Dermis microvascular lymphatic vessel endothelial cell (primary cell): ENCODE data around the gene WFIKKN1. TPM values are rescaled to one million over a fixed set of nuclear protein-coding genes. Genes with fewer than 3 reads are reported as not detected.
A peak's percentile ranks its signal among the peaks of the same experiment; 100 is the strongest.

ENCODE experiments used
- DNase-seq, 2 donors: peaks; one replicate each; pipeline versions ENCODE4 v3.0.0 to v3.0.0-alpha.2; 2010; ENCODE audit warnings: low read depth in 2 of 2
- total RNA-seq: library from RNA; depleted of rRNA; stranded (reverse); fragments of >200 nt; gene quantifications from 2 replicates; pipeline ENCODE4 v1.2.1, GENCODE V29; 2014

Gene WFIKKN1
- total RNA-seq, 1 donor from 2014 or later, result under 0.01 TPM

- DNase-seq, result no peak
Observed at GRCh38 chr16:672851-673250, 42.1 kb downstream of the WFIKKN1 start.

- DNase-seq, result no peak
Observed at GRCh38 chr16:673399-673991, 42.7 kb downstream of the WFIKKN1 start.

GRCh38 chr16:674214-674881 is 43.6 kb downstream of the WFIKKN1 start:
- no peak for DNase-seq

GRCh38 chr16:674968-675883 is 44.4 kb downstream of the WFIKKN1 start, which contains the start of gene RHBDL1:
Gene RHBDL1 (plus strand): TSS chr16:675671. CDS start chr16:675791, 120 bp downstream.
- no peak for DNase-seq

GRCh38 chr16:675884-676564 is 45.2 kb downstream of the WFIKKN1 start:
- no peak for DNase-seq

- no peak for DNase-seq
Observed at GRCh38 chr16:676565-676902, 45.7 kb downstream of the WFIKKN1 start.

- no peak for DNase-seq
Observed at GRCh38 chr16:676913-677312, 46.1 kb downstream of the WFIKKN1 start.

- DNase-seq, result no peak
Observed at GRCh38 chr16:677316-678190, 46.8 kb downstream of the WFIKKN1 start.

- DNase-seq, result no peak
Observed at GRCh38 chr16:678209-678857, 47.5 kb downstream of the WFIKKN1 start.

GRCh38 chr16:678858-679813 is 48.4 kb downstream of the WFIKKN1 start:
- peak; percentile 30 to 62 for DNase-seq

- DNase-seq, result peak; percentile 60 to 91
Observed at GRCh38 chr16:679814-680624, 49.2 kb downstream of the WFIKKN1 start, which contains the start of gene STUB1. Gene STUB1 (plus strand): TSS chr16:680410. CDS start chr16:680526, 116 bp downstream.

- no peak for DNase-seq
Observed at GRCh38 chr16:680625-680945, 49.8 kb downstream of the WFIKKN1 start.

GRCh38 chr16:680967-681745 is 50.4 kb downstream of the WFIKKN1 start:
- DNase-seq, result peak in 1 of 2 donors; percentile 49

GRCh38 chr16:681746-682427 is 51.1 kb downstream of the WFIKKN1 start:
- DNase-seq, result no peak

- no peak for DNase-seq
Observed at GRCh38 chr16:682493-683395, 52.0 kb downstream of the WFIKKN1 start.
